ENCODE results near the gene KCNJ2.

KCNJ2 gene

DNA sequence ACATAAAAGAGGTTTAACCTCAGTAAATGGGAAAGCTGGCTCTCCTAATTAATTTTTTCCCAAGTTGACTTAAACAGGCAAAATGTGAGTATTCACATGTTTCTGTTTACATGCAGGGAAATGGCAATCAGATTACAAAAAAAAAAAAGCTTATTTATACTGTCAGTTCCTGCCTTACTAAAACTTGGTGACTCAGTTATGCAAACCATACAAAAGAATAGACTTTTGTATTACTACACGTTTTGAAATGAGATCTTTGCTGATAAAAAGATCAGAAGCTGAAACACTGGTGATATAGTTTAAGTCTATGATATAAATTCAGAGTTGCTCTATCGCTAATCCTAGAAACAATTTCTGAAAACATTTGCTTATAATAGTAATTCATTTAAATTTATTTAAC is 9.4 kb upstream of the KCNJ2 start:
- no peak for DNase-seq (ENCODE audit: low read depth in 2 of 2)

DNA sequence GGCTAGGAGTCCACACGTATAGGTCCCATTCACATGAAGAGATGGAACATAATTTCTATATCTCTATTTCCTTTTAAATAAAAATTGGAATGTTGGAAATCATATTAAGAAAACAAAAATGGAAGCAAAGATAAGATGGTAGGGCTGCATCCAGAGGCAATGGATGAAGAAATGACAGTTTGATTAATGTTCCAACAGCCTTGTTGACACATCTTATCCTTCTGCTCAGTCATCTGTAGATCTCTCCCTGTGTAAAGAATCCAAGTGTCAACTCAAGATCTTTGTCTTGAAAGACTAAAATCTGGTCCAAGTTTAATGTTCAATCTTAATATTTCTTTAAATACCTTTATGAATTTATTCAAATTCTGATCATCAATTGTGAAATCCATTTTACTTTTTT is 7.8 kb upstream of the KCNJ2 start:
- no peak for DNase-seq (ENCODE audit: low read depth in 2 of 2)

DNA sequence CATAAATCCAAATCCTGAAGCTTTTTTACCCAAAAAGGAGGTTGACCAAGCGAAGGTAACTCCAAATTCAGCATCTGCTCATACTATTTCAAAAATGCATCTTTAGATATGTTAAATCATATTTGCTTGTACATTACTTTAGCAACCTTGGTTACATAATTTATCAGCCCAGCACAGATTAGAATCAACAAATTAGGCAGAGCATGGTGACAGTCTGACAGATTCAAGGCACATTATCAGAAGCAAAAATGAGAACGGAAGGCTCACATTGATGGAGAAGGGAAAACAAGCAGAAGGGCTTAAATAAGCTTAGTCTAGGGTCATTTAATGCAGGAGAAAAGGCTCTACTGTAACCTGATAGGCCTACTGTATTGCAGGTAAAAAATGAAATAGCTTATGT is 3.9 kb upstream of the KCNJ2 start:
- no peak for DNase-seq (ENCODE audit: low read depth in 2 of 2)

DNA sequence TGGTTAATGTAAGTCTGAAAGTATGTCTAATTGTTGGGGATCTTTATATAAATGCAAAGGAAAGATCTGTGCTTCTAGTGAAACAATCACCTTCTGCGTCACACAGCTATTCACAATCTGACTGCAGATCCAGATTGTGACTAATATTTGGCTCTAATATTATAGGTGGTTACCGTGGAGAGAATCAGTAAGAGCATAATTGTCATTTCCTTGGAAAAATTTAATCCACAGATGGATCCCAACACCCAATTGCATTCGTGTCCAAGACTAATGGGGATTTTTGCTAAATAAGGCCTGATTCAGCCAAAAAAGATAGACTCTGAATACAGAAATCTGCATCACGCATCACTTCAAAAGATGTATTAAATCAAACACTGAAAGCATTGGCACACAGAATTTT is 2.7 kb upstream of the KCNJ2 start:
- no peak for DNase-seq (ENCODE audit: low read depth in 2 of 2)

DNA sequence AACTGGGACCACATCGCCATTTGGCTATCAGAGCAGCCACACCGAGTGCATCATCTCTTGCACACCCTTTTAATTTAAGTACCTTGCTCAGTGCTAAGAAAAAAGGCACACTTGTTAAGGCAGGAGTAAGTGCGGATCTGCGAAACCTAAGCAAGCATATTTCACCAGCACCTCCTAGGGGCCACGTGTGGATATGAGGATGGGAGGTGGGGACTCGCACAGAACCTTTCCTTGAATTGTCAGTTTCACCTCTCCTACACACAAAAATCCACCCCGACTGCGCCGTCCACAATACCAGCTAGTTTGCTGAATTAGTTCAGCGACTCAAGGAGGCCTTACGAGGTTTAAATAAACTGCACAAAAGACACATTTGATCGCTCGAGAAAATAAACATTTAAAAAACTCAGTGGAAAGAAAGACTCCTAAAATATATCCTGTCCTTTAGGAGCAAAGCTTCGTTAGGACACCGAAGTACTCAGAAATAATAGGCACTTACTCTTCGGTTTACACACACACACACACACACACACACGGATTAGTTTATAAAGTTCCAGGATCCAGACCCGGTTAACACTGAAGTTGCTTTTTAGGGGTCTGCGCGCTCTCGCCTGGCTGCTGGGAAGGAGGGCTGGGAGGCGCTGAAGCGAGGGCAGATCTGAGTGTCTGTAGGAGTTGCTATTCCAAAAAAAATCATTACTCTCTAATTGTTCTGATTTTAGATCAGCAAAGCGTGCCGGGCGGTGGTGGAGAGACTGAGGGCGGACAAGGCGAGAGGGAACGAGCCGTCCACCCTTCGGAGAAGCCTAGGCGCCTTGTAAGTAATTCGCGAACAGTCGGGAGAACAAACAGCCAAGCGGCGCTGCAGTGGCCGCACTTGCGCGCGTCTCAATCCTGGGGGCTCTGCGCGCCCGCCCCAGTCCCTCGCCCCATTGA is 1.0 kb upstream of the KCNJ2 start:
- DNase-seq (ENCODE audit: low read depth in 2 of 2): no peak

DNA sequence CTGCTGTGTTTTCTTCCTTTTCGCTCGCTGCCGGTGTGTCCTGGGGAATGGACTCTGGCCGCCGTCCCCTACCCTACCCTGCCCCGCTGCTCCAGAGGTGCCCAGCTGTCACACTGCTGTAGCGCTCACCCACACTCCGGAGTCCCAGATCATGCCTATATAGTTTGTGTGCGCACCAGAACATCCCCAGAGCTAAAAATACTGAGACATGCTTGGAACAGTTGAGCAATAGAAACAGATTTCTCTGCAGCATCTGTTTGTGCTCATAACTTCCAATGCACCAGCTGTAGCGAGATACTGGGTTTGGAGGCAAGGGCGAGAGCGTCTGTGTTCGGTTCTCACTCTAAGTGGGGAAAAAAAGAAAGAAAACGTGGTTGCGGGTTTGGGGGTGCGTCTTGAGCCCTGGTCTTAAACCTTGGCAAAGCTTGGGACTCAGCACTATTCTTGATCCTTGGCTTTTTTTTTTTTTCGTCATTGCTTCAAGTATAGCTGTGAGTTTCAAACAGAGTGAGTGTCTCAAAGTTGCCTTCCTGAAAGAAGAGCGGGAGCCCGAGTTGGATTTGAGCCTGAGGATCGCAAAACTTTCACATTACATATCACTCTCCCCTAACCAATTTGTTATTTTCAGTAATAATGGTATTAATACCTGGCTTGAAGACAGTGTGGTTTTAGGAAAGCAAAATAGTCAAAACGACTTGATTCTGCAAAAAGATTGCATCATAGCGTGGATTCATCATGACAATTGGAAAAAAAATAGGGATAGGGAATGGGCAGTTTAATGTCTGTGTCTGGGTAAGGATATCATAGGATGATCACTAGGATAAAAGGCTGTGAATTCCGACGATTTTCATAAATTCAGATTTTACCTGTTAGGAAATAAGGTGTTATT is 621 bp downstream of the KCNJ2 start:
- DNase-seq (ENCODE audit: low read depth in 2 of 2): no peak

DNA sequence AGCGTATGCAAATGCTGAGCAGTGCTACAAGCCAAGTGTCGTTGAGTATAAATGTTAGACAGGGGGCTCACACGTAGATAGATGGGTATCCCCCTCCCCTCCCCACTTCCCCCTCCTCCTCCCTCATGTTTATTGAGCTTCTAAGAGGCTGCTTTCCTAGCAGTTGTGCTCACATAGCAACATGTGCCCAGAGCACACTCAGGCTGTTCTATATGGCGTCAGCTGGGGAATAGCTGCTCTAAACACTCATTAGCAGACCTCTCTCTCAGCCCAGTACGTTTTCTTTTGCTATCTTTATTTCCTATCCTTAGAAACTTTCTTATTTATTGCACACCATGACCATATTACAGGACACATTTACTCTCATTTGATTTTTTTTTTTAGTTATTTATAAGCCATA is 1.8 kb downstream of the KCNJ2 start:
- no peak for DNase-seq (ENCODE audit: low read depth in 2 of 2)

DNA sequence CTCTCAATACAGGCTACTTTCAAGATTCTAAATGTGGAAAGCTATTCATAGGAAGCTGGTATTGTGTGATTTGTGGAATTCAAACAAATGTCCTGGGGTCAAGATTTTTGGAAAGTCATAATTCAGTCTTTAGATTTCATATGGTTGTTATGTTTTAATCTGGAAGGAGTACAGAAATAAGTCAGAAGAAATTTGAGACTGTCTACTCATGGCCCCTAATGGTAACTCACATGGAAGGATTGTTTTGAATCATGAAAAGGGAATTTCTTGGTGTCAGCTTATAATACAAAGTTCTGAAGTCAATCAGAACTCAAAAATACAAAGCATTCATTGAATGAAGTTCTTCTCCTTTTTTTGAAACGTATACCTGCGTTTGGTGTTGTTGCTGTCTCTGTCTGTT is 3.1 kb downstream of the KCNJ2 start:
- no peak for DNase-seq (ENCODE audit: low read depth in 2 of 2)

DNA sequence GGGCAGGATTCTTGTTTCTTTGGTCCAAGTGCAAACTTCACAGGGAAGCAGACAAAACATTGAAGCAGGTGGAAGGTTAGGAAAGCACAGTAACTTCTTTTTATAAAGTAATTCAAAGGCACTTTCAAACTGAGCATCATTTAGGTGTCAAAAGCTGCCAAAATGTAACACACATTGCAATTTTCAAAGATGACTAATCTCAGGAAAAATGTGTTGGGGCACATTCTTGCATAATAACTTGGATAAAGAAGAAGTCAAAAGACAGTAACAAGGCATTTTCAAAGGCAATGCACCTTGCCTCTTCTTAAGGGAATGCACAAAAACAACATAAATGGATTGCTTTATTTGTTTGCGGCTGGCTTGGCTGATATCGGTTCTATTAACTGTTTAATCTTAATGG is 3.6 kb downstream of the KCNJ2 start:
- no peak for DNase-seq (ENCODE audit: low read depth in 2 of 2)

DNA sequence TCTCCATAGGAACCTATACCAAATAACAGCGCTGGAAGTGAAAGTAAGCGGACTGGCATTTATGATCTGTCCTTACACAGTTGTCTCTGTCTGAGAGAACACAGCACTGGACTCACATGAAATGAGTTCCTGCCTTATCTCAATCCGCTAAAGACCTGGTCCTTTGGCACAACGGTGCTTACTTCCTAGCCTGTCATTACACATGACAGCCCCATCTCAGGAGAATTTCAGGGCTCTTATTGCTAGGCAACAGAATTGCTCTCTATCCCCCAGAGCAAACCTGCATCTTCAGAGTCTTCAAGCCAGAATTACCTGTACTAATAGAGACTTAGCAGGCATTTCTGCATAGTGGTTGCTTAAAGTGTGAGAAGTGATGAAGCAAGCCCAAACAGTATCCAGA is 4.3 kb downstream of the KCNJ2 start:
- no peak for DNase-seq (ENCODE audit: low read depth in 2 of 2)

DNA sequence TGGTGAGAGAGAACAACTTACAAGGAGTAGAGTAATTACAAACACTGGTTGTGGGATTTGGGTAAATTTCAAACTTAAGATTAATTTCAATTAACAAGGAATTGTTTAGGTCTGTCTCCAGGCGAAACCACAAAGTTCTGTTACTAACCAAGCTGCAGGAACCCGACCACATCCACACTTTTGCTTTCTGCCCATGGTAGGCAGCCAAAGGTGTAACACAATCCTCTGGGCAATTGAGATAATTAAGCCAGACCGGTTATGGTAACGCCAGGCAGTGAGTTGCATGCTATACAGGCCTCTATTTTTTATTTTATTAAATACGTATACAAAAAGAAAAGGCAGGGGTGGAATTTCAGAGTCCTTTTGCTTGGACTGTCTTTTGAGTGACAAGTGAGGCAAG is 12.0 kb downstream of the KCNJ2 start:
- no peak for DNase-seq (ENCODE audit: low read depth in 2 of 2)

DNA sequence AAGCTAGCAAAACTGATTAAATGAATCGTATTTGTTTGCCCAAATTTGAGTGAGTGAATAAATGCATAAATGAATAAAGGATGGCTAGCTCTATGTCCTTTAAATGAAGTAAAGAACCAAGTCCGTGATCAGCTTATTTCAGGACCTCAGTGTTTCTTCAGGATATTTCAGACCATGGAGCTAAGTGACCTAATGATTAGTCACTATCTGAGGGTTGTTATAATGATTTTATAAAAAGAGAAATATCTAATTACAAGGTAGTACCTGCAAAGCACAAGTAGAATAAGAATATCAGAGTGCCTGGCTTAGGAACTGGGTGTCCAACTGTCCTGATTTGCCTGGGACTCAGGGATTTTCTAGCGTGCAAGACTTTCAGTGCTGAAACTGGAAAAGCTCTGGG is 12.5 kb downstream of the KCNJ2 start:
- DNase-seq (ENCODE audit: low read depth in 2 of 2): no peak

DNA sequence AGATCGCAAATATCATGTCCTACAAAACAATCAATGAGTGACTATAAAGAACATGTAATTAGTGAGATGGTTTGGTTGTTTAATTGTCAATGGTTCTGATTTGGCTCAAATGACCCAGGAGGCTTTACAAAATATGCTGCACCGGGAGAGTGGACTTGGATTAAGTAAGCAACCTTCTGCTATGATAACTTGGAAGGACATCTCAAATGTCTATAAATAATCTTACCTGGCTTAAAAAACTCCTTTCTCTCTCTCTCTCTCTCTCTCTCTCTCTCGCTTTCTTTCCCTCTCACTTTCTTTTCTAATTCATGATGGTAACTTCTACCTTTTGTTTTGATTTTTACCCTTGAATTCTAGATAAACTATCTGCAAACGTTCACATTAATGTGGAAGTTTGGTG is 14.2 kb downstream of the KCNJ2 start:
- DNase-seq (ENCODE audit: low read depth in 2 of 2): no peak

DNA sequence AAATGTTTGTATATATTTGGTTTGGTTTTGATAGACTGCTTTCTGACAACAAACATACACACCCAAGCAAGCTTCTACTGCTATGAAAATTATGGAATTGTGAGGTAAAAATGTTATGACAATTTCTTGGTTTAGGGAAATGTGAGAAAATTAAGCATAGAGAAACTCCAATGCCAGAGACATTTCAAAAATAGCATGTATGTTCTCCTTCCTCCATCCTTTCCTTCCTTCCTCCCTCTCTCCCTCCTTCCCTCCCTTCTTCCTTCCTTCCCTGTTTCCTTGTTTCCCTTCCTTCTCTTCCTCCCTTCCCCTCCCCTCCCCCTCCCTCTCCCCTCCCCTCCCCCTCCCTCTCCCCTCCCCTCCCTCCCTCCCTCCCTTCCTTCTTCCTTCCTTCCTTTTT is 14.9 kb downstream of the KCNJ2 start:
- DNase-seq (ENCODE audit: low read depth in 2 of 2): no peak

DNA sequence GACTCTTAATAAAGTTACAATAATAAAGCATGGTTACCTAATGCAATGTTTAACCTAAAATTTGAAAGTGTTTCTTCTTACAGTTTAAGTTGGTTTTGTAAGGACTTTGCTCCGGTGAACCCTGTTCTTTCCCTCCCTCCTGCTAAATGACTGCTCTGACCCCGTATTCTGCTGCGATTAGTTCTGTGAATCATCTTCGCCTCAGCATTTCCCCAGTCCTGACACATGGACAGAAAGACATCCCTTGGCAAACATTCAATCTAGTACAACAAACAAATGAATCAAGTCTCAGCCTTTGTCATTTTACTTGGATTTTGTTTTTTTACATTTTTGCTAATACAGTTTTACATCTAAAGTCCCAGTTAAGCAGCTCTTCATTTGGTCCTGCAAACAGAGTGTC is 15.4 kb downstream of the KCNJ2 start:
- DNase-seq (ENCODE audit: low read depth in 2 of 2): no peak

DNA sequence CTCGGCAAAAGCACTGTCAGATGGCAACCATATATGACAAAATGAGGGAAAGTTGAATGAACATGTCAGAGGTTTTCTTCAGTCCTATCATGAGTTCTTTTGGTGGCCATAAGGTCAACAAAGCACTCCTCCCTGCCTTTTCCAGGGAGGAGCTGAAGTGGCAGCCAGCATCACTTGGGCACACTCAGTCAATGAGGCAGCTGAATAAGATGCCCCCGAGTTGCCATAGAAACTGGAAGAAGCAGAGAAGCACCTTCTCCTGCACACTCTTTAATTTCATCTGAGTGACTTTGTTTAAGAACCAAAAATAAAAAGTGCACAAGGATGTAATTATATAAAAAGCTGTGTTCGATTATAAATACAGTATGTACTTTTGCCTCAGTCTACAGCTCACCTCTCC is 16.0 kb downstream of the KCNJ2 start:
- DNase-seq (ENCODE audit: low read depth in 2 of 2): no peak

DNA sequence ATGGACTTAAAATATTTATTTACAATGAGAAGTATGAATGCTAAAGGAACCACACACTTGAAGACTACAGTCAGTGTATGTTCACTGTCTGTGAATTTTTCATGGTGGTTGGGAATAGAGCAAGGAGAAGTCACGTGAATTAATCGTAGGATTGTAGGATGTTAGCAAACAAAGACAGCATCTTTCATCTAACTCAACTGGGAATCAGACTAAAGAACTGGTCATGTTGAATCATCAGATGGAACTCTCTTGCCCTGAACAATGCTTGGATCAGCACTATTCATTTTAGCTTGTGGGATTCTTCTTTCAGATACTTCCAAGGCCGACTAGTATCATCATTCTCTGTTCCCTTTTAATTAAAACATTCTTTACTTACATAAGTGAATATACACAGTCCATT is 18.1 kb downstream of the KCNJ2 start:
- no peak for DNase-seq (ENCODE audit: low read depth in 2 of 2)

DNA sequence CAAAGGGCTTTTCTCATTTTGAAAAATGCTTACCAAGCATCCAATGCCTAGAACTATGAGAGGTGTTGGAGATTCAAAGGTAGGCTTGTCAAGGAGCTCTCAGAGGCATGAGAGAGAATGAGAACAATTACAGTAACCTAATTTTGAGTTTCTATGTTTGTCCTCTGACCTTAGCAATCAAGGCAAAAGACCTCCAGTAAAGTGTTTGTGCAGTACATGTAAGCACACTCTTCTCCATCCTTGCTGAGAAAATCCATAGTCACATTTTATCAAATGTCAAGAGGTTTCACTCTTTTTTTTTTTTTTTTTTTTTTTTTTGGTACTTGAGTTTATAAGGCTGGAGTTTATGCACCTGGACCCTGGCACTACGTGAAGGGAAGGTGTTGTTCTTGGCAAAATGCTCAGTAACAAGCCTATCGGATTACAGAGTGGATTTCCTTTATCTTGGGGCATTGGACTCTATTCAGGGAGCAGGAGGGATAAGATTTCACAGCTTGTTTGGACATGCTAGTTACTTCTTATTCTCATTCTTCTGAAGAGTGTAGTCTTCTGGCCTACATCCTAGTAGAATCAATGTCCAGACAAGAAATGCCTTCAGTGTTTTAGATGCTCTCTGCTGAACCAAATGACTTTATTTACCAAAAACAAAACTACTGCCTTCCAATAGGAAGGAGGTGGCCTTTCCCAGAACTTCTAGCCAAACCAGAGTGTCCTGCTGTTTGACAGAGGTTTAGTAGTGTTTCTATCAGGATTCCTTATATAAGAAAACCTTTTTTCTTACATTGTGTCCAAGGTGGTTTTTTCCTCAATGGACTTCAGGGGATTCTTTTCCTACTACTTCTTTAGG is 21.9 kb downstream of the KCNJ2 start:
- DNase-seq (ENCODE audit: low read depth in 2 of 2): no peak

DNA sequence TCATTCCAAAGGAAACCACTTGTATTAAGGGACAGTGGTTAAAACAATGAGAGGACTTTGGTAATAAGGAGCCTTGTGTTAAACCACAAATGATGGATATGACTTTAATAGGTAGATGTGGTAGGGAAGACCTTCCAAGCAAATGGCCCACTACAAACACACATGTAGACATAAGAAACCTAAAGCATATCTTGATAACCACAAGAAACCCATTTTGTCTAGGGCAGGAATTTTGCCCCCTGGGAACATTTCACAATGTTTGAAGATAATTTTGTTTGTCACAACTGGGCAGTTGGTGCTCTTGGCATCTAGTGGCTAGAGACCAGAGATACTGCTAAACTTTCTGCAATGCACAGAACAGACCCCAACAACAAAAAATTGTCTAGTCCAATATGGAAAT is 25.8 kb downstream of the KCNJ2 start:
- no peak for DNase-seq (ENCODE audit: low read depth in 2 of 2)

DNA sequence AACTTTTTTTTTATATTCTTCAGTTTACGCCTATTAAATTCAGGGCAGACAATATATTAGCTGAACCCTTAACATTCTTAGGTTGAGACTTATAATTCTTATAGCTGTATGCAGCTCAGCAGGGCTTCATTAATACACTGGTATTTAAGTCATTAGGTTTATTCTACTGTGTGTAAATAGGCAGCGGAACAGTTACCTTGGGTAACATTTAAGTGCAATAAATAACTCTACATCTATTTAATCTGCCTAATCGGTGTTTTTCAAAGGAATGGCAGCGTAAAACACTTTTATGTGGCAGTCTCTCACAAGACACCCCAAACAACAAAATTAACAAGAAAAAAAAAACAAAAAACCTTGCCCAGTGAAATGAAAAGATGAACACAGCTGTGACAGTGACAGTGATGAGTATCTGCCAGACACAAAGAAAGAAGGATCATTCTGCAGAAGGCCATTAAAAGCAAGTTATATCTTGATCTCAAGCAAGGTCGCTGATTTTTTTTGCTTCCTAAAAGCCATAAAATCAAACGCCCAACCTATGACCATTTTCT is 32.6 kb downstream of the KCNJ2 start:
- no peak for DNase-seq (ENCODE audit: low read depth in 2 of 2)

DNA sequence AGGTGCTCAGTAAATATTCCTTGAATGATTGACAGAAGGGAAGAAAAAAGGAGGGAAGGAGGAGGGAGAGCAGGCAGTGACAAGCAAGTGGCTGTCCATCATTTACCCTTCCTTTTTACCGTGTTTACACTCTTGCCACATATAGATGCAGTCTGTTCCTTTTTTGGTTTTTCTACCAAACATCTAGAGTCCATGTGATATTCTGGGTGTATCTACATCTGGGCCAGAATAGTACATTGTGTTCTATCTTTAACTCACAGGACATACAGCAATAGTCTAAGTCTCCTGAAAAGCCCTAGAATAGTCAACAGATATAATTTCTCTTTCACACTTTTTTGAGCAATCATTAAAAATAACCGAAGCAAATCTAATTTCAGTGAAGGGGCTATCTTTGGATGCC is 33.5 kb downstream of the KCNJ2 start:
- no peak for DNase-seq (ENCODE audit: low read depth in 2 of 2)

DNA sequence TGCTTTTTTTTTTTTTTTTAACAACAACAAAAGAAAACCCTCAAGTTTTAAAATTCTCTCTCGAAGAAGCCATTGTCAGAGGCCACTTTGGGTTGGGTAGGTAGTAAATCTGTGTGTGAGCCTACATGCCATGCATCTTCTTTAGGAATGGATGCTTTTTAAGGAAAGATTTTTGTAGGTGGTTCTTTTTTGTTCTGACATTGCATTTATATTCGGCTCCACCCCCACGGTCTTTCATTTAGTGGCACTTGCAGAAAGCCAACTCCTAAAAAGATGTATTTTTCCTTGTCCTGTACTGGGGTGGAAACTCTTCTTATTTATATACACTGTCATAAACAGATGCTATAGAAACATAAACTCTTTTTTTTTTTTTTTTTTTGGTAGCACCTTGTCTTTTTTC is 35.1 kb downstream of the KCNJ2 start:
- DNase-seq (ENCODE audit: low read depth in 2 of 2): no peak

Measured in fibroblast of skin of left quadriceps (primary cell).